Upper lobe of left lung (tissue), 4 donors: Measurements from ENCODE around the gene SNX12.
"Not testable (repeated sequence)": the region's sequence is repeated elsewhere in the genome, so short reads cannot be mapped to it uniquely, and the experiment has no call there.

Source experiments
- EP300 ChIP-seq, 4 donors: sonication (generic); formaldehyde crosslinking; IDR thresholded peaks; one replicate each; pipeline ENCODE4 v1.5.1; 2017; ENCODE audit warnings: antibody characterized with exemption in 4 of 4, control low read depth in 2 of 4
- POLR2A ChIP-seq, 4 donors: fragments of 450-650 bp; IDR thresholded peaks; one replicate each; pipeline ENCODE4 v1.5.1; 2016 to 2017; ENCODE audit warnings: antibody characterized with exemption in 4 of 4, mild to moderate bottlenecking in 2 of 4
- POLR2AphosphoS5 ChIP-seq, 2 donors: sonication (generic); formaldehyde crosslinking; IDR thresholded peaks; one replicate each; pipeline ENCODE4 v1.5.1; 2017; ENCODE audit warnings: antibody characterized with exemption in 2 of 2
- TF ChIP-seq, protein P1 (sequence below), 6 experiments: fragments of 450-650 bp in 4 of 6; fragments of 200-600 bp in 2 of 6; sonication (generic) in 2 of 6; IDR thresholded peaks; one replicate each; pipeline ENCODE4 v1.5.1; 2016 to 2019; ENCODE audit warnings: antibody characterized with exemption in 6 of 6

DNA sequence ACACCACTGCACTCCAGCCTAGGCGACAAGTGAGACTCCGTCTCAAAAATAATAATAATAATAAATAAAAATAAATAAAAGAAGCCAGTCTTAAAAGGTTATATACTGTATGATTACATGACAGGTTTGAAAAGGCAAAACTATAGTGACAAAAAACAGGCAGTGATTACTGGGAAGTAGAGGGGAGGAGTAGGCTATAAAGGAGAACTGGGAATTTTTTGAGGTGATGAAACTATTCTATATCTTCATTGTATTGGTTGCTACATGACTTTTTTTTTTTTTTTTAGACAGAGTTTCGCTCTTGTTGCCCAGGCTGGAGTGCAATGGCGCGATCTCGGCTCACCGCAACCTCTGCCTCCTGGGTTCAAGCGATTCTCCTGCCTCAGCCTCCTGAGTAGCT lies 20.2 kb downstream of the SNX12 start:
- TF ChIP-seq, protein P1, sequence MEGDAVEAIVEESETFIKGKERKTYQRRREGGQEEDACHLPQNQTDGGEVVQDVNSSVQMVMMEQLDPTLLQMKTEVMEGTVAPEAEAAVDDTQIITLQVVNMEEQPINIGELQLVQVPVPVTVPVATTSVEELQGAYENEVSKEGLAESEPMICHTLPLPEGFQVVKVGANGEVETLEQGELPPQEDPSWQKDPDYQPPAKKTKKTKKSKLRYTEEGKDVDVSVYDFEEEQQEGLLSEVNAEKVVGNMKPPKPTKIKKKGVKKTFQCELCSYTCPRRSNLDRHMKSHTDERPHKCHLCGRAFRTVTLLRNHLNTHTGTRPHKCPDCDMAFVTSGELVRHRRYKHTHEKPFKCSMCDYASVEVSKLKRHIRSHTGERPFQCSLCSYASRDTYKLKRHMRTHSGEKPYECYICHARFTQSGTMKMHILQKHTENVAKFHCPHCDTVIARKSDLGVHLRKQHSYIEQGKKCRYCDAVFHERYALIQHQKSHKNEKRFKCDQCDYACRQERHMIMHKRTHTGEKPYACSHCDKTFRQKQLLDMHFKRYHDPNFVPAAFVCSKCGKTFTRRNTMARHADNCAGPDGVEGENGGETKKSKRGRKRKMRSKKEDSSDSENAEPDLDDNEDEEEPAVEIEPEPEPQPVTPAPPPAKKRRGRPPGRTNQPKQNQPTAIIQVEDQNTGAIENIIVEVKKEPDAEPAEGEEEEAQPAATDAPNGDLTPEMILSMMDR (IDR thresholded peaks at IDR 0.05) = not testable (repeated sequence)
- not testable (repeated sequence) for TF ChIP-seq POLR2AphosphoS5, POLR2A, EP300 (IDR thresholded peaks at IDR 0.05)
